ENCODE data around the gene ZNF570. TPM values are rescaled to one million over a fixed set of nuclear protein-coding genes. Genes with fewer than 3 reads are reported as not detected.
A peak's percentile ranks its signal among the peaks of the same experiment; 100 is the strongest.

ZNF570 gene
- total and polyA plus RNA-seq, 2 of the 13 experiments (the other 11 are each of a cell fraction or from before 2014, with no cell fraction given), result 1.0 to 4.4 TPM

- TF ChIP-seq ZHX2 (IDR thresholded peaks at IDR 0.05; ENCODE audit: low read depth) (0 out of 2 replicates have a peak, but pooled peaks have one; percentile 86), ZHX2 (CRISPR knock-in tag; IDR thresholded peaks at IDR 0.05; ENCODE audit: borderline replicate concordance) (no peak), ZNF564 (CRISPR knock-in tag; IDR thresholded peaks at IDR 0.05) (peak; percentile 43; the same call in 1 of the 2 replicates), ZNF382 (CRISPR knock-in tag; IDR thresholded peaks at IDR 0.05; ENCODE audit: borderline replicate concordance) (no peak), ZNF20 (CRISPR knock-in tag; IDR thresholded peaks at IDR 0.05) (no peak), ELF3 (CRISPR knock-in tag; IDR thresholded peaks at IDR 0.05) (peak; percentile 95), HNRNPUL1 (IDR thresholded peaks at IDR 0.05; ENCODE audit: low read depth, low read length) (no peak), ARHGAP35 (CRISPR knock-in tag; IDR thresholded peaks at IDR 0.05; ENCODE audit: borderline replicate concordance) (0 out of 2 replicates have a peak, but pooled peaks have one; percentile 41), ZNF451 (CRISPR knock-in tag; IDR thresholded peaks at IDR 0.05) (no peak), JUND (CRISPR knock-in tag; IDR thresholded peaks at IDR 0.05) (no peak), NKX3-1 (CRISPR knock-in tag; IDR thresholded peaks at IDR 0.05) (no peak), ZNF720 (CRISPR knock-in tag; IDR thresholded peaks at IDR 0.05) (no peak), MEIS1 (CRISPR knock-in tag; IDR thresholded peaks at IDR 0.05; ENCODE audit: borderline replicate concordance) (no peak), PHF5A (CRISPR knock-in tag; IDR thresholded peaks at IDR 0.05; ENCODE audit: low read depth, unreplicated experiment) (no peak), PPARG (CRISPR knock-in tag; conservative IDR thresholded peaks at IDR 0.05) (0 out of 2 replicates have a peak, but pooled peaks have one; percentile 17), MXI1 (IDR thresholded peaks at IDR 0.05; ENCODE audit: borderline replicate concordance, low read depth, low read length) (peak; percentile 37; the same call in 1 of the 3 replicates), ZHX1 (CRISPR knock-in tag; IDR thresholded peaks at IDR 0.05; ENCODE audit: low read depth) (peak; percentile 78; the same call in 1 of the 2 replicates), ZNF598 (CRISPR knock-in tag; IDR thresholded peaks at IDR 0.05; ENCODE audit: borderline replicate concordance) (peak; percentile 92; the same call in 1 of the 2 replicates), XBP1 (CRISPR knock-in tag; IDR thresholded peaks at IDR 0.05) (no peak), RBM22 (optimal IDR thresholded peaks at IDR 0.05; ENCODE audit: low read length) (no peak), MIXL1 (CRISPR knock-in tag; IDR thresholded peaks at IDR 0.05) (no peak), REPIN1 (CRISPR knock-in tag; IDR thresholded peaks at IDR 0.05; ENCODE audit: borderline replicate concordance, low read depth) (peak; percentile 85)
These were observed 2.2 kb upstream of the ZNF570 start, which contains the start of gene ZNF569 (continued) for GRCh38 chr19:37466798-37467607.
